ENCODE measurements around the gene C1orf56. TPM values are rescaled to one million over a fixed set of nuclear protein-coding genes. Genes with fewer than 3 reads are reported as not detected.

Gene C1orf56
- total RNA-seq, 4 donors from 2014 or later = 4.3 to 8.7 (median 8.2) TPM

- intact Hi-C loops (cut with DNase I) = loop anchor here (10.0 kb wide), 1 partner anchor 308 kb away; the partner anchor contains the start of gene GOLPH3L
- Histone ChIP-seq H3K4me1 (peaks cover 51 to 65% (median 59%) of the 10 kb centered on the region in 4 donors), H3K27me3 (no peaks in the 10 kb centered on the region)
These were observed 44.4 kb upstream of the C1orf56 start for GRCh38 chr1:151003180-151003579.

GRCh38 chr1:151005729-151006319 lies 41.7 kb upstream of the C1orf56 start:
- Histone ChIP-seq H3K9me3 (no peaks in the 10 kb centered on the region), H3K27me3 (no peaks in the 10 kb centered on the region), H3K36me3 (peaks cover 0 to 20% (median 16%) of the 10 kb centered on the region in 4 donors), H3K4me3 (peak overlapping the region; percentile 62 to 75 (median 64)), H3K4me1 (peaks cover 64 to 88% (median 80%) of the 10 kb centered on the region in 4 donors), H3K27ac (replicated peaks in 1 of 4) (peak overlapping the region; percentile 81 to 91 (median 87))
- 5% methylated on average over 4 of the region's 4 CpGs for WGBS
- no peak for DNase-seq (ENCODE audit: extremely low spot score)
- intact Hi-C loops (cut with DNase I) = loop anchor here (10.0 kb wide), 1 partner anchor 311 kb away; the partner anchor contains the start of gene GOLPH3L
- TF ChIP-seq POLR2AphosphoS5 (IDR thresholded peaks at IDR 0.05) (no peak), EP300 (IDR thresholded peaks at IDR 0.05) (no peak), POLR2A (IDR thresholded peaks at IDR 0.05; ENCODE audit: low read depth) (no peak)
- TF ChIP-seq, protein P1, sequence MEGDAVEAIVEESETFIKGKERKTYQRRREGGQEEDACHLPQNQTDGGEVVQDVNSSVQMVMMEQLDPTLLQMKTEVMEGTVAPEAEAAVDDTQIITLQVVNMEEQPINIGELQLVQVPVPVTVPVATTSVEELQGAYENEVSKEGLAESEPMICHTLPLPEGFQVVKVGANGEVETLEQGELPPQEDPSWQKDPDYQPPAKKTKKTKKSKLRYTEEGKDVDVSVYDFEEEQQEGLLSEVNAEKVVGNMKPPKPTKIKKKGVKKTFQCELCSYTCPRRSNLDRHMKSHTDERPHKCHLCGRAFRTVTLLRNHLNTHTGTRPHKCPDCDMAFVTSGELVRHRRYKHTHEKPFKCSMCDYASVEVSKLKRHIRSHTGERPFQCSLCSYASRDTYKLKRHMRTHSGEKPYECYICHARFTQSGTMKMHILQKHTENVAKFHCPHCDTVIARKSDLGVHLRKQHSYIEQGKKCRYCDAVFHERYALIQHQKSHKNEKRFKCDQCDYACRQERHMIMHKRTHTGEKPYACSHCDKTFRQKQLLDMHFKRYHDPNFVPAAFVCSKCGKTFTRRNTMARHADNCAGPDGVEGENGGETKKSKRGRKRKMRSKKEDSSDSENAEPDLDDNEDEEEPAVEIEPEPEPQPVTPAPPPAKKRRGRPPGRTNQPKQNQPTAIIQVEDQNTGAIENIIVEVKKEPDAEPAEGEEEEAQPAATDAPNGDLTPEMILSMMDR (IDR thresholded peaks at IDR 0.05) = no peak

More at GRCh38 chr1:151003180-151003579, 44.4 kb upstream of the C1orf56 start:
- no peak for DNase-seq (ENCODE audit: extremely low spot score)
- Histone ChIP-seq H3K4me3 (peak overlapping the region; percentile 62 to 75 (median 64)), H3K27ac (replicated peaks in 1 of 4) (peak overlapping the region in 3 of 4 donors; percentile 8 to 39 (median 26)), H3K36me3 (peaks cover 15 to 46% (median 37%) of the 10 kb centered on the region in 4 donors), H3K9me3 (no peaks in the 10 kb centered on the region)
- TF ChIP-seq POLR2A (IDR thresholded peaks at IDR 0.05; ENCODE audit: low read depth) (no peak), EP300 (IDR thresholded peaks at IDR 0.05) (no peak), POLR2AphosphoS5 (IDR thresholded peaks at IDR 0.05) (no peak)
- TF ChIP-seq, protein P1 (IDR thresholded peaks at IDR 0.05) = no peak

DNA sequence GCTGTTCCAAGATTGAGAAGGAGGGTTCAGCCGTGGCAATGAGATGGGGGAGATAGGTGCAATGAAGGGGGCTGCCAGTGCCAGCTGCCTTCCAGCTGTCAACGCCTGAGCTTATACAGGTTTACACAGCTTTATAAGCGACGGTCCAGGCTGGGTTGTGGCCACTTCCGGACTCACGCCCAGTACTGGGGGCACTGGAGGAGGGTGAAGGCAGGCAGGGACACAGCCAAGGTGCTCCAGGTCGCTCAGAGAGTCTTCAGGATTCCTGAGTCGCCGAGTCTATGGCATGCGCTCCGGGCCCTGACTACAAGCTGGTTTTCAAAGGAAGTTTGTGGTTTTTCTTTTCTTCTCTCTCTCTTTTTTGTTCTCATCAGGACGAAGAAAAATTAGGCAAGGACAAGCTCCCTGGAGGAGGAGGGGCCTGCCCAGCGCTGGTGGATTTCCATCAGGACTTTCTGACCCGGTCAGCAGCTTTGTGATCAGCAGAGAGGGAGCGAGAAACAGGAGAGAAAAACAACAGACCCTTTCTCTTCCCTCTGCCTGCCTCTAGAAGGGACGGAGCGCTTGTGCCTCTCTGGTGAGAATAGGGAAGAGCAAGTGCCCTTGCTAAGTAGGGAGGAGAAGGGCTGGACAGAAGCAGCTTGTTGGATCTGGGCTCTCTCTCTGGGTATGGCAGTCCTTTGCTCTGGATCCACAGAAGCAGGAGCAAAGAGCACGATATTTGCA lies 41.1 kb upstream of the C1orf56 start, which contains the start of gene MINDY1:
TSS of gene MINDY1 (minus strand) at position 576 of the 726 bp plus-strand sequence. CDS start 4,285 bp downstream, outside the sequence.
- TF ChIP-seq, protein P1 (IDR thresholded peaks at IDR 0.05) = peak in 2 of 3 experiments; percentile 50 to 68
- TF ChIP-seq POLR2A (IDR thresholded peaks at IDR 0.05; ENCODE audit: low read depth) (no peak), EP300 (IDR thresholded peaks at IDR 0.05) (no peak), POLR2AphosphoS5 (IDR thresholded peaks at IDR 0.05) (peak; percentile 83 to 93)
- H3K36me3 ChIP-seq = peaks cover 0 to 14% (median 11%) of the 10 kb centered on the region in 4 donors
- peak within 1 kb of the TSS; percentile 81 to 91 (median 87) for H3K27ac ChIP-seq (replicated peaks in 1 of 4)
- intact Hi-C loops (cut with DNase I) = loop anchor here (10.0 kb wide), 1 partner anchor 312 kb away; the partner anchor contains the start of gene GOLPH3L
- WGBS = under 1% methylated on average over 18 of the region's 18 CpGs
- H3K9me3 ChIP-seq = no peaks in the 10 kb centered on the region
- H3K4me3 ChIP-seq = peak within 1 kb of the TSS; percentile 62 to 80 (median 70)
- H3K4me1 ChIP-seq = peaks cover 64 to 93% (median 83%) of the 10 kb centered on the region in 4 donors
- no peaks in the 10 kb centered on the region for H3K27me3 ChIP-seq
- no peak for DNase-seq (ENCODE audit: extremely low spot score)

GRCh38 chr1:151007853-151008243 lies 39.7 kb upstream of the C1orf56 start:
- intact Hi-C loops (cut with DNase I) = loop anchor here (10.0 kb wide), 1 partner anchor 313 kb away; the partner anchor contains the start of gene GOLPH3L
- Histone ChIP-seq H3K36me3 (peaks cover 0 to 3% (median under 1%) of the 10 kb centered on the region in 4 donors), H3K27ac (replicated peaks in 1 of 4) (peak overlapping the region; percentile 81 to 91 (median 87)), H3K9me3 (no peaks in the 10 kb centered on the region), H3K4me1 (peaks cover 54 to 84% (median 81%) of the 10 kb centered on the region in 4 donors), H3K27me3 (no peaks in the 10 kb centered on the region), H3K4me3 (peak overlapping the region; percentile 66 to 80 (median 70))
- TF ChIP-seq EP300 (IDR thresholded peaks at IDR 0.05) (no peak), POLR2AphosphoS5 (IDR thresholded peaks at IDR 0.05) (no peak), POLR2A (IDR thresholded peaks at IDR 0.05; ENCODE audit: low read depth) (no peak)
- TF ChIP-seq, protein P1 (IDR thresholded peaks at IDR 0.05) = no peak
- DNase-seq (ENCODE audit: extremely low spot score) = no peak
- 7% methylated on average over 4 of the region's 4 CpGs for whole genome bisulfite sequencing

Data from esophagus muscularis mucosa (tissue), 4 donors.